ENCODE data around the gene OR3A2. TPM values are rescaled to one million over a fixed set of nuclear protein-coding genes. Genes with fewer than 3 reads are reported as not detected.
"Not testable (repeated sequence)": the region's sequence is repeated elsewhere in the genome, so short reads cannot be mapped to it uniquely, and the experiment has no call there.

OR3A2 gene
- total RNA-seq: 2.7 TPM

DNA sequence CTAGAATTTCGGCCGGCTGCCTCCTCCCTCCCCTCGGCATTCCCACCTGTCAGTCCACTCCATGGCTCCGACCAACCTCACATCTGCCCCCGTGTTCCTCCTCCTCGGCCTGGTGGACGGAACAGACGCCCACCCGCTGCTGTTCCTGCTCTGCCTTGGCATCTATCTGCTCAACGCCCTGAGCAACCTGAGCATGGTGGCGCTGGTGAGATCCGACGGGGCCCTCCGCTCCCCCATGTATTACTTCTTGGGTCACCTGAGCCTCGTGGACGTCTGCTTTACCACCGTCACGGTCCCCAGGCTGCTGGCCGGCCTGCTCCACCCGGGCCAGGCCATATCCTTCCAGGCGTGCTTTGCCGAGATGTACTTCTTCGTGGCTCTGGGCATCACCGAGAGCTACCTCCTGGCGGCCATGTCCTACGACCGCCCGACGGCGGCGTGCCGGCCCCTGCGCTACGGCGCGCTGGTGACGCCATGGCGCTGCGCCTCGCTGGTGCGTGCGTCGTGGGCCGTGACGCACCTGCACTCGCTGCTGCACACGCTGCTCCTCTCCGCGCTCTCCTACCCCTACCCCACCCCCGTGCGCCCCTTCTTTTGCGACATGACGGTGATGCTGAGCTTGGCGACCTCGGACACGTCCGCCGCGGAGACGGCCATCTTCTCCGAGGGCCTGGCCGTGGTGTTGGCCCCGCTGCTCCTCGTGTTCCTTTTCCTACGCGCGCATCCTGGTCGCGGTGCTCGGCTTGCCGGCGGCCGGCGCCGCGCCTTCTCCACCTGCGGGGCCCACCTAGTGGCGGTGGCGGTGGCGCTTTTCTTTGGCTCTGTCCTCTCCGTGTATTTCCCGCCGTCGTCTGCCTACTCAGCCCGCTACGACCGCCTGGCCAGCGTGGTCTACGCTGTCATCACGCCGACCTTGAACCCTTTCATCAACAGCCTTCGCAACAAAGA is at the start of gene OR3A2:
OR3A2 (minus strand) TSS at position 440 of the 948 bp plus-strand sequence.
- no peak for DNase-seq (ENCODE audit: low spot score)

DNA sequence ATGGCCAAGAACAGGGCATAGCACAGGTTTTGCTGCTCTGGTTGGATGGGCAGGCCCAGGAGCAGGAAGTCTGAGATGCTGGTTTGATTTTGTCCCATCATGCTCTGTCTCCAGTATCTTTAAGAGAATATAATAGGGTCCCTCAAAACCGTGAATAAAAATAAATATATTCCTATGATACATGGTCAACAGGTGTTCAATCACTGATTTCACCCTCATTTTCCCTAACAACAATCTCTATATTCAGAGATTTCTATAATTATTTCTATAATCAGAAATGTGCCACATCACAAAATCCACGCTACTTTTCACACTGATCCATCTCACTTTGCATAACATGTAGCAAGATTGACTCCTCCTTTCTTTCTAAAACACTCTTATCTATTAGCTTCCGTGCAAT is 47.6 kb upstream of the OR3A2 start, which contains the start of gene OR1E2:
OR1E2 (minus strand) TSS at position 101 of the 400 bp plus-strand sequence; CDS start at position 101, 0 bp downstream.
- DNase-seq (ENCODE audit: low spot score): no peak

GRCh38 chr17:3433215-3433614 is 47.1 kb upstream of the OR3A2 start:
- not testable (repeated sequence) for DNase-seq (ENCODE audit: low spot score)

GRCh38 chr17:3418222-3418621 is 32.1 kb upstream of the OR3A2 start:
- no peak for DNase-seq (ENCODE audit: low spot score)

DNA sequence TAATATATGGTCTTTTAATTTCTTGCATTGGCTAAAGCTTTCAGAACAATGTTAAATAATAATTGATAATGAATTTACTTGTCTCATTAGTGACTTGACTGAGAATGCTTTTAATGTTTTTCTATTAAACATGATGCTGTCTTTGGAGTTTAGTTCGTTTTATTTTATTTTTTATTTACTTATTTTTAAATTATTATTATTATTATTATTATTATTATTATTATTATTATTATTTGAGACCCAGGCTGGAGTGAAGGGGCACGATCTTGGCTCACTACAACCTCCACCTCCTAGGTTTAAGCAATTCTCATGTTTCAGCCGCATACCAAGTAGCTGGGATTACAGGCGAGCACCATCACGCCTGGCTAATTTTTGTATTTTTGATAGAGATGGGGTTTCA is 29.5 kb upstream of the OR3A2 start:
- DNase-seq (ENCODE audit: low spot score): no peak

- not testable (repeated sequence) for DNase-seq (ENCODE audit: low spot score)
Observed at GRCh38 chr17:3412216-3412615, 26.1 kb upstream of the OR3A2 start.

DNA sequence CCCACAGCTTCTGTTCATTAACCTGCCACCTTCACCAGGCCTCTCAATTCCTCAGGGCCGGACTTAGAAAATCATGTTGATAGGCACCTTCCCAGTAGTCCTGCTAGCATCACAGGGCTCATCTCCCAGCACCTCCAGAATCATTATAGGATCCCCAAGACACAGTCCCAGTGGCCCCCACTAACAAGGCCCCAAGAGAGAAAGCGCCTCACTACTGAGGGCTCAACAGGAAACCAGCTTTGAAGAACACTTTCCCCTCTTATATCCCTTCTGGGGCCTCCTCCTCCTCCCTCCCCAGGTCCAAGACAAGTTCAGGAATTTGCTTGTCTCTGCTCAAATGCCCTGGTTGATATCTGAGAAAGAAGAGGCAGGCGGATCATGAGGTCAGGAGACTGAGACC is 25.0 kb upstream of the OR3A2 start, which contains the start of gene OR3A3:
OR3A3 (plus strand) TSS at position 301 of the 400 bp plus-strand sequence.
- no peak for DNase-seq (ENCODE audit: low spot score)

- not testable (repeated sequence) for DNase-seq (ENCODE audit: low spot score)
Observed at GRCh38 chr17:3403856-3404255, 17.7 kb upstream of the OR3A2 start.

- DNase-seq (ENCODE audit: low spot score): no peak
Observed at GRCh38 chr17:3401786-3402185, 15.7 kb upstream of the OR3A2 start.

GRCh38 chr17:3400055-3400454 is 13.9 kb upstream of the OR3A2 start:
- no peak for DNase-seq (ENCODE audit: low spot score)

GRCh38 chr17:3398310-3398709 is 12.2 kb upstream of the OR3A2 start, which contains the start of gene OR1E1:
TSS of gene OR1E1 (minus strand) at chr17:3398410. CDS start at chr17:3398410, 0 bp downstream.
- DNase-seq (ENCODE audit: low spot score): no peak

GRCh38 chr17:3397801-3398200 is 11.7 kb upstream of the OR3A2 start:
- not testable (repeated sequence) for DNase-seq (ENCODE audit: low spot score)

DNA sequence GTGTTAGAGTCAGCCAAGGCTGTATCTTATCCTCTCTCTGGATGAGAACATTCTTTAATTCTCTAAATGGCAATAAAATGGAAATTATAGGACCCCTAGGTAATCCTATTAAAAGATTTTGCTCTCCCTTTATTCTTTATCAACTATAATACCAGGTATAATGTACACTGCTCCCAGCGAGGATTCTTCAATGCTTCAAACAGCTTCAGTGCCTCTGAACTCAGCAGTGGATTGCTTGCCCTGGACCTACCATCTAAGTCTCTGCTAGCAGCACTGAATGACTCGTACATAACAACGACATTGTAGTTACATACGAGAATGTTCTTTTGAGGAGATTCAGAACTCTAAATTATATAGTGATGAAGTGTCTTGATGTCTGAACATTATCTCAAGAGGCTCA is 3.7 kb upstream of the OR3A2 start:
- no peak for DNase-seq (ENCODE audit: low spot score)

DNA sequence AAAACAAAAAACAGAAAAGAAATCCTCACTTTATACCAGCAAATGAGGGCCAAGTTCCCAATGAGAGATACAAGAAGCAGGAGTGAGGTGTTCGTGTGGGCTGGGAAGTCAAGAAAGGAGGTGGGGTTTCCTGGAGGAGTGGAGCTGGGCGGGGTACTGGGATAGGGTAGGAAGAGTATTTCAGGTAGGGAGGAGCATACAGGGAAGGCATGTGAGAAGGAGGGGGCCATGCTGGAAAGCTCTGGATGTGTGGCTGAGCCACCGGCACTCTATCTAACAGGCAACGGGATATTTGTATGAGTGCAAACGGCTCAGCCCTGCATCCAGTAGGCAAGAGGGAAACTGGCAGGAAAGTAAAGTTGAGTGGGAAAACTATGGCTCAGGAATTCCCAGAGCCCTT is 4.2 kb downstream of the OR3A2 start:
- DNase-seq (ENCODE audit: low spot score): no peak

- no peak for DNase-seq (ENCODE audit: low spot score)
Observed at GRCh38 chr17:3378321-3378720, 7.8 kb downstream of the OR3A2 start.

- DNase-seq (ENCODE audit: low spot score): not testable (repeated sequence)
Observed at GRCh38 chr17:3371167-3371566, 14.9 kb downstream of the OR3A2 start.

DNA sequence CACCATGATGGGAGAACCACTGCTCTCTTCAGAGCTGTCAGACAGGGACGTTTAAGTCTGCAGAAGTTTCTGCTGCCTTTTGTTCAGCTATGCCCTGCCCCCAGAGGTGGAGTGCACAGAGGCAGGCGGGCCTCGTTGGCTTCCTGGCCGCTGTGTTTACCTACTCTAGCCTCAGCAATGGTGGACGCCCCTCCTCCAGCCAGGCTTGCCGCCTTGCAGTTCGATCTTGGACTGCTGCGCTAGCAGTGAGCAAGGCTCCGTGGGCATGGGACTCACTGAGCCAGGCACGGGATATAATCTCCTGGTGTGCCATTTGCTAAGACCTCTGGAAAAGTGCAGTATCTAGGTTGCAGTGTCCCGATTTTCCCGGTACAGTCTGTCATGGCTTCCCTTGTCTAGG is 43.3 kb downstream of the OR3A2 start:
- DNase-seq (ENCODE audit: low spot score): not testable (repeated sequence)

DNA sequence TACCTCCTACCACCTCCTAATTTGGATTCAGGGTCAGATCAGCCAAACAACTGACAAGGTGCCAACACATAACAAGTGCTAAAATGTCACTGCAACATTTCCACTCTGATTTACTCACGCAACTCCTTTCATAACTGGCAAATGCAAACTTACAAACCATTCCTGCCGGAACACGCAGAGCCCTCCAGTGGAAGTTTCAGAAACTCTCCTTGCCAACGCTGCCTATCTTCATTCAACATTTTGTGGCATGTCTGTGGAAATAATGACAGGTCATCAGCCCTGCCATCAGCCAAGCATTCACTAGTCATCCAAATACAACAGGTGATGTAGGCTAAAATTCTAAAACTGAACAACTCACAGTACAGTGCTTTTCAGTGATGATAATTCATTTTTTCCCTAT is 50.2 kb downstream of the OR3A2 start:
- no peak for DNase-seq (ENCODE audit: low spot score)

- peak; percentile 49 for DNase-seq (ENCODE audit: low spot score)
Observed at GRCh38 chr17:3318336-3318735, 67.8 kb downstream of the OR3A2 start.

GRCh38 chr17:3316836-3317235 is 69.3 kb downstream of the OR3A2 start:
- DNase-seq (ENCODE audit: low spot score): no peak

DNA sequence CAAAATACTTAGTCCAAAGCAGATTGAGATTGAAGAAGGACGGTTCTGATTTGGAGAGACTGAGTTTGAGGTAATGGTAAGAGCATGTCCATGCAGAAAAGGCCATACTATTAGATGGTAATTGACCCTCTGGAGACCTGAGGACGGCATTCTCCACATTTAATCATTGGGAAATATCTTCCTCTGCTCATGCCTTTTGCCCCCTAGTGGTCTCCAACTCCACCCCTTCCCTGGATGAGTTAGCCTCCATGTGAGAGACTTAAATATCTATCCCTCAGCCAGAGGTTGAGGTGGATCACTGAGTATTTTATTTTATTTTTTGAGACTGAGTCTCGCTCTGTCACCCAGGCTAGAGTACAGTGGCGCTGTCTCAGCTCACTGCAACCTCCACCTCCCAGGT is 77.5 kb downstream of the OR3A2 start:
- DNase-seq (ENCODE audit: low spot score): no peak

- DNase-seq (ENCODE audit: low spot score): no peak
Observed at GRCh38 chr17:3298260-3298659, 87.8 kb downstream of the OR3A2 start, which contains the start of gene OR3A1. TSS of gene OR3A1 (minus strand) at chr17:3298360. CDS start at chr17:3292582, 5,778 bp downstream.

GRCh38 chr17:3295632-3296031 is 90.5 kb downstream of the OR3A2 start:
- DNase-seq (ENCODE audit: low spot score): no peak

All from ureter (tissue), 1 donor.